Measurements from ENCODE around the gene PER2. TPM values are rescaled to one million over a fixed set of nuclear protein-coding genes. Genes with fewer than 3 reads are reported as not detected.

The PER2 gene
- total and polyA plus RNA-seq, 2 of the 4 experiments (the other 2 are of a cell fraction), result 1.7 to 3.2 TPM

DNA sequence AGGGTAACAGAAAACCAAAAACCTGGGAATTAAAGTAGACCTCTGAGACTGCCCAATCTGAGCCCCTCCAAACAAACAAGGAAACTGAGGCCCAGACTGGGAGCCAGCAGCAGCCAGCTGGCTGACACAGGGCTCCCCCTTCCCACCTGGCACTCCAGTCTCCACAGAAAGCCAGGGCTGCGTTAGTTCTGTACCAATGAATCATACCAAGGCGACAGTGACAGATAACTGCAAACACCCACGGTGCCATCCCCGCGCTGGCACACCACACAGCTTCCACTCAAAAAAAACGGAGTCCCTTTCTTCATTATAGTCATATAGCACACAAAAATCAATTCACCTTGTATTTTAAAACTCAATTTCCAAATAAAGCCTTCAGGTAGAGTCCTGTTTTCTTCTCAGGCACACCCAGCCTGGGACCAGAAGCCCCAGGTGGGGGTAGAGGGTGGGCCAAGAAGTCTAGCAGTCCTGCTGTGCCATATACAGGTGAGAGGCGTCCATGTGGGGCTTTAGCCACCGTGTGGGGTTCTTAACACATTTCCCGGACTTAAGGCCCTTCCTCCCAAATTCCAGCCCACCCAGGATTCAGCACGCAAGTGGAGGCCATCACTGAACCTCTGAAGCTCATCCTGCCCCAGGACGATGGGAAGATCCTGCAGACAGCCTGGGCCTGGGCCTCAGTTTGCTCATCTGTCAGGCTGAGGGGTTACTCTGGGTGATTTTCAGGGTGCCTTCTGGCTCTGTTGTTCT lies 1.2 kb downstream of the PER2 start:
- Histone ChIP-seq H4K20me1 (ENCODE audit: insufficient read depth, low read length) (no peaks in the 10 kb centered on the region; the same call in 1 of the 2 replicates), H2AK9ac (replicated peaks; ENCODE audit: low read depth, low read length, poor library complexity) (peak overlapping the region; percentile 88), H3K9me1 (ENCODE audit: insufficient read depth, low read length) (peaks cover 14% of the 10 kb centered on the region), H2AK5ac (ENCODE audit: low read depth, low read length) (peak overlapping the region; percentile 11; the same call in 1 of the 2 replicates), H2BK120ac (ENCODE audit: low read depth, low read length) (no peak overlapping the region), H3K56ac (ENCODE audit: extremely low read depth, insufficient read depth, low read length) (no peak overlapping the region), H2BK5ac (ENCODE audit: low read depth, low read length, poor library complexity, severe bottlenecking) (no peak overlapping the region), H3K18ac (ENCODE audit: low read depth, low read length) (no peak overlapping the region), H2AFZ (replicated peaks; ENCODE audit: low read length, poor library complexity) (peak overlapping the region; percentile 92), H3K9ac (ENCODE audit: low read depth, low read length) (no peak overlapping the region), H3K4me2 (ENCODE audit: low read depth, low read length) (peak overlapping the region; percentile 81), H3K14ac (replicated peaks; ENCODE audit: low read depth, low read length) (0 out of 2 replicates have a peak overlapping the region, but pooled peaks have one; percentile 12), H3K4ac (ENCODE audit: low read depth, low read length) (no peak overlapping the region; the same call in 1 of the 2 replicates), H2BK20ac (ENCODE audit: low read depth, low read length) (no peak overlapping the region; the same call in 1 of the 2 replicates), H3K27ac (ENCODE audit: insufficient read depth, low read length) (peak overlapping the region; percentile 5; the same call in 1 of the 2 replicates), H3K4me1 (ENCODE audit: control insufficient read depth, insufficient read depth, low read length) (peaks cover 23% of the 10 kb centered on the region), H3K27me3 (ENCODE audit: control insufficient read depth, insufficient read depth, low read length) (no peaks in the 10 kb centered on the region), H4K5ac (ENCODE audit: low read depth, low read length) (no peak overlapping the region), H3K9me3 (ENCODE audit: control insufficient read depth, insufficient read depth, low read length) (no peaks in the 10 kb centered on the region), H4K8ac (ENCODE audit: low read depth in 2 of 2, low read length in 2 of 2) (peak overlapping the region in 1 of 2 experiments; percentile 30; a peak in 1 of 4 replicates), H3K79me1 (ENCODE audit: low read depth in 1 of 2, low read length in 2 of 2) (peaks cover 20 to 52% of the 10 kb centered on the region in 2 experiments), H3K4me3 (ENCODE audit: insufficient read depth, low read depth, low read length) (peak overlapping the region; percentile 69; the same call in 1 of the 2 replicates), H3K23ac (ENCODE audit: low read depth, low read length) (no peak overlapping the region; the same call in 1 of the 2 replicates), H3K36me3 (ENCODE audit: control insufficient read depth, insufficient read depth, low read length) (no peaks in the 10 kb centered on the region), H2BK15ac (ENCODE audit: low read depth, low read length) (0 out of 3 replicates have a peak overlapping the region, but pooled peaks have one; percentile 7), H4K91ac (ENCODE audit: insufficient read depth, low read depth, low read length) (no peak overlapping the region)
- dilution Hi-C loops (cut with HindIII; ENCODE audit: low sequenced_read_pairs, unreplicated experiment), result no loop called here
- in situ Hi-C loops (cut with MboI; ENCODE audit: low sequenced_read_pairs), result no loop called here
- ChIA-PET POLR2A (ENCODE audit: unreplicated experiment) (interaction anchor here (0.5 kb wide), 1 partner anchor 51 kb away, joined by 3 read pairs; no protein-coding TSS in a partner anchor), CTCF (interaction anchor here (0.6 kb wide), 1 partner anchor 226 kb away, joined by 3 read pairs; no protein-coding TSS in a partner anchor)
- ATAC-seq (ENCODE audit: low read depth) (no peak), DNase-seq (no peak)
- intact Hi-C loops (cut with micrococcal nuclease), result loop anchor here (5.0 to 10.0 kb wide), 2 partner anchors 145 to 612 kb away; no protein-coding TSS in a partner anchor
- 40% methylated on average over 2 of the region's 11 CpGs; no CpG with 5 or more reads in 1 of the 2 experiments for WGBS, 2 experiments (ENCODE audit: extremely low coverage in 2 of 2, insufficient read length in 1 of 2)
- BruUV-seq (replicated peaks), result no TSS peak
- TF ChIP-seq MXI1 (IDR thresholded peaks at IDR 0.05; ENCODE audit: borderline replicate concordance, low read depth, low read length) (no peak), CHD1 (IDR thresholded peaks at IDR 0.05; ENCODE audit: low read depth, low read length) (no peak), POLR2A (IDR thresholded peaks at IDR 0.05; ENCODE audit: low read depth, low read length) (no peak), MAFK (IDR thresholded peaks at IDR 0.05; ENCODE audit: low read depth, low read length) (no peak), SMC3 (IDR thresholded peaks at IDR 0.05; ENCODE audit: low read depth, low read length) (no peak), MAZ (IDR thresholded peaks at IDR 0.05; ENCODE audit: borderline replicate concordance, low read depth, low read length) (no peak), RFX5 (IDR thresholded peaks at IDR 0.05; ENCODE audit: low read depth, low read length) (no peak), BHLHE40 (IDR thresholded peaks at IDR 0.05; ENCODE audit: low read depth, low read length) (no peak), FOS (IDR thresholded peaks at IDR 0.05; ENCODE audit: low read depth, low read length) (no peak), RCOR1 (IDR thresholded peaks at IDR 0.05; ENCODE audit: insufficient replicate concordance, low read length) (no peak)
- TF ChIP-seq, protein P1, sequence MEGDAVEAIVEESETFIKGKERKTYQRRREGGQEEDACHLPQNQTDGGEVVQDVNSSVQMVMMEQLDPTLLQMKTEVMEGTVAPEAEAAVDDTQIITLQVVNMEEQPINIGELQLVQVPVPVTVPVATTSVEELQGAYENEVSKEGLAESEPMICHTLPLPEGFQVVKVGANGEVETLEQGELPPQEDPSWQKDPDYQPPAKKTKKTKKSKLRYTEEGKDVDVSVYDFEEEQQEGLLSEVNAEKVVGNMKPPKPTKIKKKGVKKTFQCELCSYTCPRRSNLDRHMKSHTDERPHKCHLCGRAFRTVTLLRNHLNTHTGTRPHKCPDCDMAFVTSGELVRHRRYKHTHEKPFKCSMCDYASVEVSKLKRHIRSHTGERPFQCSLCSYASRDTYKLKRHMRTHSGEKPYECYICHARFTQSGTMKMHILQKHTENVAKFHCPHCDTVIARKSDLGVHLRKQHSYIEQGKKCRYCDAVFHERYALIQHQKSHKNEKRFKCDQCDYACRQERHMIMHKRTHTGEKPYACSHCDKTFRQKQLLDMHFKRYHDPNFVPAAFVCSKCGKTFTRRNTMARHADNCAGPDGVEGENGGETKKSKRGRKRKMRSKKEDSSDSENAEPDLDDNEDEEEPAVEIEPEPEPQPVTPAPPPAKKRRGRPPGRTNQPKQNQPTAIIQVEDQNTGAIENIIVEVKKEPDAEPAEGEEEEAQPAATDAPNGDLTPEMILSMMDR (conservative IDR thresholded peaks at IDR 0.05; ENCODE audit: low read depth, low read length), result no peak
- TF ChIP-seq, protein P2, sequence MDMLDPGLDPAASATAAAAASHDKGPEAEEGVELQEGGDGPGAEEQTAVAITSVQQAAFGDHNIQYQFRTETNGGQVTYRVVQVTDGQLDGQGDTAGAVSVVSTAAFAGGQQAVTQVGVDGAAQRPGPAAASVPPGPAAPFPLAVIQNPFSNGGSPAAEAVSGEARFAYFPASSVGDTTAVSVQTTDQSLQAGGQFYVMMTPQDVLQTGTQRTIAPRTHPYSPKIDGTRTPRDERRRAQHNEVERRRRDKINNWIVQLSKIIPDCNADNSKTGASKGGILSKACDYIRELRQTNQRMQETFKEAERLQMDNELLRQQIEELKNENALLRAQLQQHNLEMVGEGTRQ (IDR thresholded peaks at IDR 0.05; ENCODE audit: low read depth, low read length), result no peak
- TF ChIP-seq, protein P3, sequence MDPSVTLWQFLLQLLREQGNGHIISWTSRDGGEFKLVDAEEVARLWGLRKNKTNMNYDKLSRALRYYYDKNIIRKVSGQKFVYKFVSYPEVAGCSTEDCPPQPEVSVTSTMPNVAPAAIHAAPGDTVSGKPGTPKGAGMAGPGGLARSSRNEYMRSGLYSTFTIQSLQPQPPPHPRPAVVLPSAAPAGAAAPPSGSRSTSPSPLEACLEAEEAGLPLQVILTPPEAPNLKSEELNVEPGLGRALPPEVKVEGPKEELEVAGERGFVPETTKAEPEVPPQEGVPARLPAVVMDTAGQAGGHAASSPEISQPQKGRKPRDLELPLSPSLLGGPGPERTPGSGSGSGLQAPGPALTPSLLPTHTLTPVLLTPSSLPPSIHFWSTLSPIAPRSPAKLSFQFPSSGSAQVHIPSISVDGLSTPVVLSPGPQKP (IDR thresholded peaks at IDR 0.05; ENCODE audit: borderline replicate concordance, low read depth, low read length), result no peak

All from IMR-90 (cell line).